HepG2 (cell line): ENCODE data around the gene LYRM1. TPM values are rescaled to one million over a fixed set of nuclear protein-coding genes. Genes with fewer than 3 reads are reported as not detected.

Source experiments
- CEBPB ChIP-seq: IDR thresholded peaks from 2 replicates; pipeline ENCODE4 v1.6.1; 2011; ENCODE audit warnings: low read depth, low read length, improper control_type of control experiment, borderline replicate concordance
- EEA1 ChIP-seq: sonication (generic); formaldehyde crosslinking; IDR thresholded peaks from 2 replicates; pipeline ENCODE4 v1.5.1; 2020; ENCODE audit warnings: mild to moderate bottlenecking, missing genetic modification reagents, borderline replicate concordance
- JUND ChIP-seq: sonication (generic); formaldehyde crosslinking; IDR thresholded peaks from 2 replicates; pipeline ENCODE4 v1.8.0; 2022; ENCODE audit warnings: mild to moderate bottlenecking, missing genetic modification reagents
- KMT2A ChIP-seq: sonication (generic); formaldehyde crosslinking; IDR thresholded peaks from 2 replicates; pipeline ENCODE4 v1.4.0; 2020; ENCODE audit warnings: missing genetic modification reagents
- KMT2B ChIP-seq: IDR thresholded peaks from 2 replicates; pipeline ENCODE4 v1.6.1; 2016; ENCODE audit warnings: missing genetic modification reagents, missing compliant biosample characterization
- PITX1 ChIP-seq: sonication (generic); formaldehyde crosslinking; IDR thresholded peaks from 2 replicates; pipeline ENCODE4 v1.5.1; 2020; ENCODE audit warnings: mild to moderate bottlenecking, missing genetic modification reagents
- RORA ChIP-seq: sonication (generic); formaldehyde crosslinking; IDR thresholded peaks from 2 replicates; pipeline ENCODE4 v1.5.0; 2020; ENCODE audit warnings: mild to moderate bottlenecking, missing genetic modification reagents, moderate library complexity
- SOX6 ChIP-seq, 2 experiments: fragments of 450-650 bp in 1 of 2; sonication (generic) in 1 of 2; formaldehyde crosslinking in 1 of 2; IDR thresholded peaks; 2 replicates each; pipeline versions ENCODE4 v1.4.0 to v1.6.1; 2017 to 2020; ENCODE audit warnings: antibody characterized with exemption in 1 of 2, mild to moderate bottlenecking in 1 of 2, missing genetic modification reagents in 1 of 2
- TEAD2 ChIP-seq: sonication (generic); formaldehyde crosslinking; IDR thresholded peaks from 2 replicates; pipeline ENCODE4 v1.9.0; 2021; ENCODE audit warnings: missing genetic modification reagents
- U2AF1 ChIP-seq: fragments of 200-400 bp; formaldehyde crosslinking; optimal IDR thresholded peaks from 2 replicates; pipeline ENCODE3; 2017; ENCODE audit warnings: mild to moderate bottlenecking, low read depth, low read length
- YEATS4 ChIP-seq: sonication (generic); formaldehyde crosslinking; IDR thresholded peaks from 2 replicates; pipeline ENCODE4 v1.4.0; 2020; ENCODE audit warnings: missing genetic modification reagents, borderline replicate concordance
- ZBTB21 ChIP-seq: sonication (generic); formaldehyde crosslinking; IDR thresholded peaks from 2 replicates; pipeline ENCODE4 v1.4.0; 2020; ENCODE audit warnings: missing genetic modification reagents
- ZBTB49 ChIP-seq: sonication (generic); formaldehyde crosslinking; IDR thresholded peaks from 2 replicates; pipeline ENCODE4 v1.4.0; 2020; ENCODE audit warnings: missing genetic modification reagents, borderline replicate concordance
- ZMAT3 ChIP-seq: sonication (generic); formaldehyde crosslinking; conservative IDR thresholded peaks from 2 replicates; pipeline ENCODE4 v1.7.0; 2021; ENCODE audit warnings: missing genetic modification reagents
- ZNF34 ChIP-seq: sonication (generic); formaldehyde crosslinking; IDR thresholded peaks from 2 replicates; pipeline ENCODE4 v1.4.0; 2020; ENCODE audit warnings: mild to moderate bottlenecking, missing genetic modification reagents, borderline replicate concordance
- ZNF382 ChIP-seq: sonication (generic); formaldehyde crosslinking; IDR thresholded peaks from 2 replicates; pipeline ENCODE4 v1.5.0; 2020; ENCODE audit warnings: missing genetic modification reagents, mild to moderate bottlenecking, borderline replicate concordance
- ZNF460 ChIP-seq: sonication (generic); formaldehyde crosslinking; IDR thresholded peaks from 2 replicates; pipeline ENCODE4 v1.5.1; 2020; ENCODE audit warnings: missing genetic modification reagents, mild to moderate bottlenecking, borderline replicate concordance
- ZNF746 ChIP-seq: sonication (generic); formaldehyde crosslinking; IDR thresholded peaks from 2 replicates; pipeline ENCODE4 v1.8.0; 2022; ENCODE audit warnings: mild to moderate bottlenecking, missing genetic modification reagents
- ZNF878 ChIP-seq: sonication (generic); formaldehyde crosslinking; IDR thresholded peaks from 2 replicates; pipeline ENCODE4 v1.8.1; 2023; ENCODE audit warnings: mild to moderate bottlenecking, missing genetic modification reagents, moderate library complexity
- ZNF883 ChIP-seq: sonication (generic); formaldehyde crosslinking; IDR thresholded peaks from 2 replicates; pipeline ENCODE4 v1.5.1; 2020; ENCODE audit warnings: mild to moderate bottlenecking, missing genetic modification reagents; ENCODE audit errors: not compliant biosample characterization
- ZSCAN31 ChIP-seq: sonication (generic); formaldehyde crosslinking; IDR thresholded peaks from 2 replicates; pipeline ENCODE4 v1.5.0; 2020; ENCODE audit warnings: low read depth, mild to moderate bottlenecking, missing genetic modification reagents
- polyA plus RNA-seq, 8 experiments: library from polyadenylated mRNA; depleted of rRNA in 3 of 8; stranded (reverse) in 7 of 8; unstranded in 1 of 8; fragments of >200 nt; fragmentation: Illumina TruSeq in 4 of 8; extraction: Trizol in 4 of 8; gene quantifications; 2 replicates each; pipeline versions ENCODE4 v1.2.1 to v1.2.3, GENCODE V29; 2011 to 2016; ENCODE audit warnings: low read depth in 4 of 8, missing spikeins in 1 of 8, mixed read lengths in 1 of 8; ENCODE audit not compliant: insufficient read depth in 1 of 8
- total RNA-seq, 5 experiments: library from RNA; depleted of rRNA; stranded (reverse); fragments of >200 nt; fragmentation: Illumina TruSeq; extraction: Trizol; gene quantifications; 2 replicates each; pipeline ENCODE4 v1.2.3, GENCODE V29; 2016; ENCODE audit warnings: low read depth in 1 of 5
- TF ChIP-seq, protein P1 (sequence below): sonication (generic); formaldehyde crosslinking; IDR thresholded peaks from 2 replicates; pipeline ENCODE4 v1.8.1; 2022; ENCODE audit warnings: mild to moderate bottlenecking, missing genetic modification reagents
- TF ChIP-seq, protein P2 (sequence below): sonication (generic); formaldehyde crosslinking; IDR thresholded peaks from 2 replicates; pipeline ENCODE4 v1.8.0; 2022; ENCODE audit warnings: mild to moderate bottlenecking, missing genetic modification reagents
- TF ChIP-seq, protein P3 (sequence below): sonication (generic); IDR thresholded peaks from 2 replicates; pipeline ENCODE4 v1.6.1; 2016; ENCODE audit warnings: low read depth, borderline replicate concordance

The LYRM1 gene
- total and polyA plus RNA-seq, 2 of the 13 experiments (the other 11 are each of a cell fraction or from before 2014, with no cell fraction given): 59.2 to 82.6 TPM

DNA sequence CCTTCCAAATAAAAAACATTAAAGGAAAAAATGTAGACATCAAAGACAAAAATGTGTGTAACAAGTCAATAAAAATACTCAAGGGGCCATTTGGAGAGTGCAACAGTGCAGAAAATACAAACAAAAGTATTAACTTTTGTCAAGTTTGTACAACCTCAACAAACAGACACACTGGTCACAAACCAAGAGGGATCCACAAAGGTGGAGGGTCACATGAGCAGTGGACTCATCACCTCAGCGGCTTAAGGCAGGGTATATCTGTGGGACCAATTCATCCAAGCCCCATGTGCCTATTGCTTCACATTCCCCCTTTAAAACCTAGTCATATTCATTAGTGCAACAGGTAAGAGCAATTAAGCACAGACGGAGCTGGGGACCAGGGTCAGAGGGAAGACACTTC, 45.6 kb upstream of the LYRM1 start (continued):
- no peak for TF ChIP-seq JUND (CRISPR knock-in tag)
- TF ChIP-seq, protein P1, sequence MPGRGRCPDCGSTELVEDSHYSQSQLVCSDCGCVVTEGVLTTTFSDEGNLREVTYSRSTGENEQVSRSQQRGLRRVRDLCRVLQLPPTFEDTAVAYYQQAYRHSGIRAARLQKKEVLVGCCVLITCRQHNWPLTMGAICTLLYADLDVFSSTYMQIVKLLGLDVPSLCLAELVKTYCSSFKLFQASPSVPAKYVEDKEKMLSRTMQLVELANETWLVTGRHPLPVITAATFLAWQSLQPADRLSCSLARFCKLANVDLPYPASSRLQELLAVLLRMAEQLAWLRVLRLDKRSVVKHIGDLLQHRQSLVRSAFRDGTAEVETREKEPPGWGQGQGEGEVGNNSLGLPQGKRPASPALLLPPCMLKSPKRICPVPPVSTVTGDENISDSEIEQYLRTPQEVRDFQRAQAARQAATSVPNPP: no peak
- no peak for TF ChIP-seq ZNF878 (CRISPR knock-in tag)
- no peak for TF ChIP-seq U2AF1
- TF ChIP-seq SOX6 (IDR thresholded peaks at IDR 0.05): no peak
- peak; percentile 62 for TF ChIP-seq SOX6 (CRISPR knock-in tag; IDR thresholded peaks at IDR 0.05)
- TF ChIP-seq ZNF883 (CRISPR knock-in tag): no peak
- TF ChIP-seq RORA (CRISPR knock-in tag): no peak
- TF ChIP-seq, protein P2, sequence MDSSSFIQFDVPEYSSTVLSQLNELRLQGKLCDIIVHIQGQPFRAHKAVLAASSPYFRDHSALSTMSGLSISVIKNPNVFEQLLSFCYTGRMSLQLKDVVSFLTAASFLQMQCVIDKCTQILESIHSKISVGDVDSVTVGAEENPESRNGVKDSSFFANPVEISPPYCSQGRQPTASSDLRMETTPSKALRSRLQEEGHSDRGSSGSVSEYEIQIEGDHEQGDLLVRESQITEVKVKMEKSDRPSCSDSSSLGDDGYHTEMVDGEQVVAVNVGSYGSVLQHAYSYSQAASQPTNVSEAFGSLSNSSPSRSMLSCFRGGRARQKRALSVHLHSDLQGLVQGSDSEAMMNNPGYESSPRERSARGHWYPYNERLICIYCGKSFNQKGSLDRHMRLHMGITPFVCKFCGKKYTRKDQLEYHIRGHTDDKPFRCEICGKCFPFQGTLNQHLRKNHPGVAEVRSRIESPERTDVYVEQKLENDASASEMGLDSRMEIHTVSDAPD: no peak
- no peak for TF ChIP-seq ZSCAN31 (CRISPR knock-in tag)
- no peak for TF ChIP-seq YEATS4 (CRISPR knock-in tag)
- peak; percentile 56; the same call in 1 of the 2 replicates for TF ChIP-seq CEBPB
- TF ChIP-seq ZBTB49 (CRISPR knock-in tag): 0 out of 2 replicates have a peak, but pooled peaks have one; percentile 39
- TF ChIP-seq, protein P3, sequence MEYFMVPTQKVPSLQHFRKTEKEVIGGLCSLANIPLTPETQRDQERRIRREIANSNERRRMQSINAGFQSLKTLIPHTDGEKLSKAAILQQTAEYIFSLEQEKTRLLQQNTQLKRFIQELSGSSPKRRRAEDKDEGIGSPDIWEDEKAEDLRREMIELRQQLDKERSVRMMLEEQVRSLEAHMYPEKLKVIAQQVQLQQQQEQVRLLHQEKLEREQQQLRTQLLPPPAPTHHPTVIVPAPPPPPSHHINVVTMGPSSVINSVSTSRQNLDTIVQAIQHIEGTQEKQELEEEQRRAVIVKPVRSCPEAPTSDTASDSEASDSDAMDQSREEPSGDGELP: no peak
- TF ChIP-seq ZNF34: no peak
- TF ChIP-seq ZNF746 (CRISPR knock-in tag): no peak
- no peak for TF ChIP-seq ZNF382 (CRISPR knock-in tag)
- TF ChIP-seq TEAD2 (CRISPR knock-in tag): no peak
- TF ChIP-seq EEA1: no peak
- no peak for TF ChIP-seq ZBTB21 (CRISPR knock-in tag)
- TF ChIP-seq PITX1 (CRISPR knock-in tag): peak; percentile 79
- no peak for TF ChIP-seq ZNF460 (CRISPR knock-in tag)
- no peak for TF ChIP-seq KMT2B (CRISPR knock-in tag)
- TF ChIP-seq KMT2A (CRISPR knock-in tag): 0 out of 2 replicates have a peak, but pooled peaks have one; percentile 17
- TF ChIP-seq ZMAT3: no peak
